NCI-H2081 treated with DMSO at 0.1 percent for 48 hours (cell line): ENCODE measurements around the gene ARHGAP24.

Experiments
- DNase-seq: peaks from one replicate; lab custom pipeline; 2025; lab: John Stamatoyannopoulos, UW

Gene ARHGAP24

DNA sequence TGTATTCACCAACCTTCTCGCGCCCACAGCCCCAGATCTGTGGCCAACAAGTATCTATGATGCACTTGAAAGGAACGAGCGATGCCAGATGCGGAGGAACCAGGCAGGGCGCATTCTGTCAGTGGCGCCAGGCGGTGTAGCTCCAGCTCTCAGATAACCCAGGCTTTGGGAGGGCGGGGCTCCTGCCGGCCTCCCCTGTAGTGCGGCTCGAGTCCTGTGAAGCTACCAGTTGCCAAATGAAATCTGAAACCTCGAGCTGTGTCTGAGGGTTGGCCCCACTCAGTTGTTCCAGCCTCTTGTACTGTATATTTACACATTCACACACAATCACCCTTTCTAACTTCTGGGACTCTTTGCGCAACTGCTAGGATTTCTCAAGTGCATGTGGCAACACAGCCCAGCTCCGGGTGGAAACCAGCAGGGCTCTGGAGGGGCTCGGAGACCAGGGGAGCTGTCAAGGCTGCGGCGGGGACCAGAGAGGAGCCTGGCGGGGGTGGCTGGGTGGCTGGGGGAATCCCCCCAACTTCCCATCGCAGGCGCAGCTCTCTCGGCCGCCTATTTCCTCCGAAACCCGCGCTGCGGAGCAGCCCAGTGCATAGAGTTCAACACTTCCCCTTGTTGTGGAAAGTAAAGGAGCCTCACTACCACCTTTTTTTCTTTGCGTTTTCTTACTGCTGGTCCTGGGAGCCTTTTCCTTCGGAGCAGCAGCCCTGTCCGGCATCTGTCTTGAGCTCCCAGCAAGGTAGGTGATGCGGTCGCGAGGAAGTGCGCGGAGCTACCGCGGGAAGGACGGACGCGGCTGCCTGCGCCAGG is at the start of gene ARHGAP24:
TSS of gene ARHGAP24 (plus strand) at position 333 of the 813 bp plus-strand sequence.
- no peak for DNase-seq

DNA sequence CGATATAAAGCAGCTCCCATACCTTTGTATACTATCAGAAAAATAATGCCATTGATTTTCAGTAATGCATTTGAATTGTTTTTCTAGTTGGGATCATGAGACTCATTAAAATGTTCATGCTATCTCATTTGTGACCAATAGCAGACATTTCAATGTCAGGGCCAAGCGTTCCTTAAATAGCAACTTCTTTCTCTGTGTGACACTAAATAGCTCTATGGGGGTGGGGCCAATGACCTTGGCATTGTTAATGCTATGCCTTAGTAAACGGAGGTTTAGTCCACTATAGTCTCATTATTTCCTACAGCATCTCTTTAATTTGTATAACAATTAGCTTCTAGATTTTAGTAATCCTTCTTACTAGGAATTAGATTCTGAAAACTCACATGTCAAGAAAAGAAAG is 48.6 kb upstream of the ARHGAP24 start:
- DNase-seq = no peak

DNA sequence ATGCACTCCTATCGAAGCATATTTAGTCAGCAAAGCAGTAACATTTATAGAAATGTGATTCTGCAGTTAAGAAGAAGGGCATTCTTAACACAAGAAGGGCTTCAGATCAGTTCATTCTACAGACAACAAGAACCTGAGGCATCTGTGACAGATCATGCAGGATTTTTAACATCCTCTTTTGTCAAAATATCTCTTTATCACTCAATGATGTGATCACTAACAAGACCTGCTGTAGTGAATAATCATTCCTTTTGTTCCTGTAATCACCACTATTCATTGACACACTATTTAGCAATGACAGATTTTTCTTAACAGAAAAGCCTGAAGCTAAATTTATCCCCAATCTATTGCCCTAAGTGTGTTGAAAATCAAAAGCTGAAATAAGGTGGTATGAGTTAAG is 47.8 kb upstream of the ARHGAP24 start:
- no peak for DNase-seq

DNA sequence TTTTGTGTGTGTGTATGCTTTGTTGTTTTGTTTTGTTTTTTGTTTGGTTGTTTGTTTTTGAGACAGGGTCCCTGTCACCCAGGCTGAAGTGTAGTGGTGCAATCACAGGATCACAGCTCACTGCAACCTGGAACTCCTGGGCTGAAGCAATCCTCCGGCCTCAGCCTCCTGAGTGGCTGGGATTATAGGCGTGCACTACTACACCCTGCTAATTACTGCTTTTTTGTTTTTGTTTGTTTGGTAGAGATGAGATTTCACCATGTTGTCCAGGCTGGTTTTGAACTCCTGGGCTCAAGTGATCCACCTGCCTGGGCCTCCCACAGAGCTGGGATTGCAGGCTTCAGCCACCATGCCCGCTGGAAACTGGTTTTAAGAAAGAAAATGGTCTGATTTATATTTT is 44.7 kb upstream of the ARHGAP24 start:
- no peak for DNase-seq

DNA sequence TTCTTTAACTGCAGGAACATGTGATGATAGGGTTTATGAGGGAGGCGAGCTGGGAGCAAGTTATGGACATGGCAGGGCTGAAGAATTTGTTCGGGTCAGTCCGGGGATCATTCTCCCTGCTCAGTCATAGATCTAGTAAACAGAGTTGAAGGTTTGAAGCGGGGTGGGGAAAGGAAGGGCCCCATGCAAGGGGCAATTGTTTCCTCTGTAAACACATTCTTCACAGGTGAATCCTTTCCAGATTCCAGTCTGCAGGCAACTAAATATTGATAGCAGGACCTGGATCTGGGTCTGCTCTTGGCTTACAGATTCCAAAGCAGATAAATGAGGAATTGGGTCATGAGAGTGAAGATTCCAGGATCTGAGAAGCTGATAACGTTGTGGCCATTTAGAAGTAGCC is 44.3 kb upstream of the ARHGAP24 start:
- DNase-seq = no peak

DNA sequence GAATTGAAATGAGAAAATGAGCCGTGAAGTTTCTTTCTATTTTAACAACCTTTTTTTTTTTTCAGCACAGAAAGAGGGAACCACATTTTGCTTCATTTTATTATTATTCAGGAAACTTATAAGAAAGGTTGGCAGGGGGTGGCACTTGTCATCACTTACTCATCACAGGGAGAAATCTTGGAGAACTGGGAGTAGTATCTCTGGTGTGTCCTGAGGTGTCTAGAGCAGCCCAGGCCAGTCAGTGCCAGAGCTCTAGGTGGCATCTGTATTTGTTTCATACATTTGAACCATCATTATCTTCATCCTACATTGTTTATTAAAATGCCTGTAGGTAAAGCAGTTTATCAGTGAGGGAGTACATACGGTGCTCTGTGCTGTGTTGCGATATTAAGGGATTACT is 43.8 kb upstream of the ARHGAP24 start:
- DNase-seq = no peak

DNA sequence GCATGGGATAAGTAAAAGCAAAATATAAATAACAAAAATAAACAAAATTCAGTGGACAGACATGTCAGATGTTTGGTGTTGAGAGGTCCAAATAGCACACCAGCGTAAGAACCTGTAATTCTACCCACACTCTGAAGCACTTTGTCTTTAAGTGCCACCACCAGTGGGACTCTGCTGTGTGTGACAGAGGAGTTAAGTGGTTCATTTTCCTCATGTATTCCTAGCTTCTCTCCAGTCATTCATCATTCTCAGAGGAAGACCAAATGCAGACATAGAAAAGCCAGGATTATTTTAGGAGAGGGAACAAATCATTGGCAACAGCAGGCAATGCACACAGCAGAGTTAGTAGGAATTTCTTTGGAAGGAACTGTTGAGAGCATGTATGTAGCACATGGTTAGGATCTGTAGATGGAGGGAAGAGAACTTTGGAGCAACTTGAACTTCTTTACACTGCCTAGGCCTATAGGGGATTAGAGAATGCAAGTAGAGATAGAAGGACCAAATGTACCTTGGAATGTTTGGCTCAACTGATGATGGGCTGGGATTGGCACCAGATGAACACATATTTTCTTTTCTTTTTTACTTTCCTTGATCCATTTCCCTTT is 43.0 kb upstream of the ARHGAP24 start:
- no peak for DNase-seq

DNA sequence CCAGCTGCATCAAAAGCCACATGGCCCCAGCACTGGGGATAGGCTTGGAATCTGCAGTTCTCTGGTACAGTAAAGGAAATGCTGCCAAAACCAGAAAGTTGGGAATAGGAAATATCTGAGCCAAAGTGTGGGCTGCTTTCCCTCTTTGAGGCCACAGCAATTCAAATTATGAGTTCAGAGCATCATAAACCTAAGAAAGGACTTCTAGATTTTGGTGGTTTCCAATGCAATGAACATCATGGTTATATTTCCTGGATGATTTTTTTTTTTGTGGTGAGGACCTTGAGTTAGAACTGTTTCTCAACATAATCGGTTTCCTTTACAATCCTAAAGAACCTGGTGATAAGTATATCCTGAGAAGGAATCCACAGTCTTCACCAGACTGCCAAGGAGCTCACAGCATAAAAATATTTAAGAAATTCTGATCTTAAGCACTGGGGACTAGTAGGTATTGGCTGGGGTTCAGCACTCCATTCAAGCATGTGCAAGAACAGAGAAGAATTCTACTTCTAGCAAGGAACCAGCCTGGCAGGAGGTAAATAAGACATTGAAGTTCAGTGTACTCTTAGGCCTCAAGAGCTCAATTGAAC is 29.8 kb upstream of the ARHGAP24 start:
- DNase-seq = no peak

DNA sequence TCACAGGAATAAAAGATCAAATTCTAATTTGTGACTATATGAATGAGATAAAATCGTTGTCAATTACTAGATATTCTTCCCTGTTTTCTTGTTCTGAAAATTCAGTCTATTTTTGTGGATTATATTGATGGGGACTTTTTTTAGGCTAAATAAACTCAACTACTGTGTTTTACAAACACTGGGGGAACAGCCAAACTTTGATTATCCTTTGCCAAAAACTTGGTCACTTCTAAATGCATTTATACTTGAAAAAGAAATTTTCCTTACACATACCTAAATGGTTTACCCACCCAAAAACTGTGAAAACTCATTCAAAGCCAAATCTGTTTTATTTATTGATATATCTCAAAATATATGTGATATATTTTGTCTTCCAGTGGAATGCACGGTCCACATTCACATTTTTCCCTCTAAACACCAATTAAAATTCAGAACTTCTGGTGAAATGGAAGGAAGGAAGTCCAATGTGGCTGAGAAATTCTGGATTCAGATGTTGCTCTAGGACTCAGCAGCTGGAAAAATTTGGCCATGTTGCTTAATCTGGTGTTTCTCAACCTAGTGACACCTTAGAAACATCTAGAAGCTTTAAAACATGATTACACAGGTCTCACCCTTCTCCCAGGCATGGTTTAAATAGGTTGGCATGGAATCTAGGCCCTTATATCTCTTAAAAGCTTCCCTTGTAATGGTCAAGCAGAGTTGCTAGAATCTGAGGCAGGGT is 28.6 kb upstream of the ARHGAP24 start:
- no peak for DNase-seq

DNA sequence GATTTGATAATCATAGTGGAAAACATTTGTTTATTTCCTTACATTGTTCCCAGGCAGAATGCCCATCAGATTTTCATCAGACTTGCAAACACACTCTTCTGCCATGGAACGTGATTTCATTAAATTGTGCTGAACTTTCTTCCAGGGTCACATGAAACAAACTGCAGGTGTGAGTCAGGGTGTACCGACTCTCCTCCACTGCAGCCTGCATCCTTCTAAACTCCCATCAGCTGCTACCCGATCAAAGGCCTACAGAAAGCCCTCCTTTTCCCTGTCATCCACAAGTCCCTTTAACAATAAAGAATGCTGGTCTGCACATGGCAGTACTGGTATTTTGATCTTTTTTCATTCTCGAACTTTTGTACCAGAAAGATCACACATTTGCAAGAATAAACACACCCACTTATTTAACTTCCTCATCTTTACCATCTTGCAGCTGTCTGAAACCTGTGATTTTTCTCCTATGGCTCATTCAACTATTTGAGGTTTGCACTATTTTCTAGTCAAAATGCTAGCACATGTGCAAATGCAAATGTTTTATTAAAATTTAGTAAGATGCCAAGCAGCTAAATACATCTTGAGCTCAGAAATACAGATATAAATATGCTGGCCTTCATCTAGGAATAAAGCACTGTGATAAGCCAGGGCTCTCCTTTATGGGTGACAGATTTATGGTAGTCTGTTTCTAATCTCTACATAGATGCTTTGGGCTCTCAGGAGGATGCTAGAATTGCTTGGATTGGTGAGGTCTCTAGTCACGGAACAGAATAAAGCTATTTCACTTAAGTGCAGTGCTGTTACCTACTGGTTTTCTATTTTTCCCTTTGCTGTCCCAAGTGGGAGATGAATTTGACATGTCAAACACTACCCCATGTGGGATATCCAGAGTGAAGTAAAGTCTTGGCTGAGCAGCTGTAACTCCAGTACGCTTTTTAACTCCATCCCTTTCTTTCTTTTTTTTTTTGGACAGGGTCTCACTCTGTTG is 25.8 kb upstream of the ARHGAP24 start:
- DNase-seq = no peak

DNA sequence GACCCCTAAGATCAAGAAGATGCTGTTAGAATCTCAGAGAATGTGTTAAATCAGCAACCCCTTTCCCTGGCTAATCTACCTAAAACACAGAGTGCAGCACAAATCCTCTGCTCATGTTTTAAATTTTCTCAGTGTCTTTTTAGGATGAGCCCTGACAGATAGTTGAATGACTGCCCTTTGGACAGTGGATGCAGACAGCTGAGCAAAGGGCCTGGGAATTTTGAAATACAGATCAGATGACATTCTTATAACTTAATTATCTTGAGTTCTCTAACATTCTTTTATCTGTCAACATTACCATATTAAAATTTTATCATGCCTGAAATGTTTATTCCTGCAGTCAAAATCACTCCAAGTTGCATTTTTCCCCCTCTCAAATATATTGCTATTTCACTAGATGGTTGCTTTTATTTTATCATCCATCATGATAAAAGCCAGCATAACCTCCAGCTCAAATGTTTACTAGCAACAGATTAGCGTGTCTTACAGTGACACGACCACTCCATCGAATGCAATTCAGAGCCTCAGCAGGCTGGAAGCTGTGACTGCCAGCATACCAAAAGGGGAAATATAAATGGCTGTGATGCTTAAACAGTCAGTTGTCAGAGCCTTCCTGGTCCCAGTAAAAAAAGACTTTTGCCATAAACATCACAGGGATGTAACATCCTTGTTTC is 22.8 kb upstream of the ARHGAP24 start:
- no peak for DNase-seq

DNA sequence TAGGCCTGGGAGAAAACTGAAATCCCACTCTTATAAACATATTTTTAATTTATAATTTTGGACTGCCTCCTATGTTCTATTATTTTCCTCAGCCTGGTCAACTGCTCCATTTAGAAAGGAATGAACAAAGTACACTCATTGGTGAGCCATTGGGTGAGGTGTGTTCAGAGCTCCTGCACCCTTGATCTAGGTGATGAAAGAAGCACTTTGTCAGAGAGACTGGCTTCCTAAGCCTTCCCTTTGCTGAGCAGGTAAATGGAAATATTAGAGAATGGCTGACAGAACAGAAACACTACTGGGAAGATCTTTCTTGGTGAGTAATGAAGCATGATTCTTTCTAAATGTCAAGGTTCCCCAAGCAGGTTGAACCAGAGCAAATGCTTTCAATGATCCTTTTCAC is 19.0 kb upstream of the ARHGAP24 start:
- DNase-seq = no peak

DNA sequence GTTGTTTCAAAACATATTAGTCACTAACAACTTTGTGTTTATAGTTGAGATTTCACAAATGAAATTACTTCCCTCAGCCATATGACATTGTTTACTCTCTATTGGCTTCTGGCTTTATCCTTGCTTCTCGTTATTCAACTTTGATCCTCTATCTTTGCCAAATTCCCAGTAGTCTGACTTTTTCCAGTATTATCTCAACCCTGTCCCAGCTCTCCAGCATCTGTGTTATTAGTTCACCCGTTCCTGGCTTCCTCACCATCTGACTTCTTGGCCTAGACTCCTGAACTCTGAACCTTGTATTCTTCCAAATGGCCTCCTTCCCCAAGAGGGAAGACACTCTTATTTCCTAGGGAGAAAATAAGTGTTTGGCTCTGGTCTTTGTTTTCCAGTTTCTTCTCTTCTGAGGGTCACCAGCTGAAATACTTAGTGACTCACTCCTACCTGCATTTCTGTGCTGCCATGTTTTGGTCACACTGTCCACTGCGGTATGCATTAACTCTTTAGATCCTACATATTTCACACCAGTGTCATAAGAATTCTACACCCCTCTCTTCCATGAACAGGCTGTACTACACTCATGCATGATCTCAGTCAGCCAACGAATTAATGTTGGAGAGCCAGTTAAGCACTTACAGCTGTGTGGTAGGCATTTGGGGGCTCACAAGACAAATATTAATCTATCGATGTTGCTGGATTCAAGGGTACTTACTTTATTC is 17.0 kb upstream of the ARHGAP24 start:
- no peak for DNase-seq

DNA sequence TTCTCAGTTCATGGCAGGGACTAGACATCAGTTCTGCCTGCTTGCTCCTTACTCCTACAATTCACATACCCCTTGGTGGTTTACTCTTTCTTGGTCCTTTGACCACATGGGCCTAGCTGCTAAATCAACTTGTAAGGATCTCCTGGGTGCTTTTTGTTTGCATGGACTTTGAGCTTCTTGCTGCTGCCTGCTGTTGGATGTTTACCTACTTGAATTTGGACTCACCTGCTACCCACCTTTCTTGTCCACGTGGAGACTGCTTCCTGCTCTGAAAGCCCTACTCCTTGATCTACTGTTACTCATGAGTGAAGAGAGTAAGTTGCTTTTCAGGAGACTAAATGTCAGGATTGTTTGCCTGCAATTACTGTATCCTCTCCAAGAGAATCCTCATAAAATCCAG is 15.2 kb upstream of the ARHGAP24 start:
- DNase-seq = no peak

DNA sequence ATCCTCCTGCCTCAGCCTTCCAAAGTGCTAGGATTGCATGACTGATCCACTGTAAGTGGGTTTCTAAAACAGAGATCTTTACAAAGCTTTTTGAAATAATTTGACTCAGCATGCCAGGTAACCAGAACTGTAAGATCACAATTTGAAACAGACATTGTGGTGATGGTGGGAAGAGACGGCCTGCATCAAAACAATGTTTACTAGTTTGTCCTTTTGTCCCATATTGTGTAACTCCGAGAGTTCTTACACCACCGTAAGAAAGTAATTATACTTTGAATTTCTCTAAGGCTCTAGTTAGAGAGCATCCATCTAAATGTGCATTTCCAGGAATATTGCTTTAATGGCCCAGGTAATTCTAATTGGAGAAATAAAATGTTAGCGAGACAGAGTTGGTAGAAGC is 594 bp upstream of the ARHGAP24 start:
- no peak for DNase-seq

DNA sequence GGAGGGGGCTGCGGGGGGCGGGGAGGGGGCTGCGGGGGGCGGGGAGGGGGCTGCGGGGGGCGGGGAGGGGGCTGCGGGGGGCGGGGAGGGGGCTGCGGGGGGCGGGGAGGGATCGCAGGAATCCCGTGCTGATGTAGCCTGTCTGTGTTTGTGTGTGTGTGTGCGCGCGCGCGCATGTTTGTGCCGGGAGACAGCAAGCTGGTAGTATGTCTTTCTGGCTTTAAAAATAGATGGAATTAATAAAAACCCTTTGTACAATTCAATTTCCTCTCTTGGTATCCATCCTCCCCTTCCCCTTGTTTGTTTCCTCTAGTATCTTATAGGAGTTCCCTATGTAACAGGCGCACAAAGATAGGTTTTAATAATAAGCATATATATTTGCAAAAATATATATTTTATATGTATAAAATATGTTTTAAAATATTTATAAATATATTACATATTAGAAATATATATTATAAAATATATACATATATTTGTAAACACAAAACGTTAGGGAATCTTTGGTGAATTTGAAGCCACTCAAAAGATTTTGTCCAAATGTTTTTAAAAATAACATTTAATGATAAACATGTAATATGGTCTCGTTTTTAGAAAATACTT is 782 bp downstream of the ARHGAP24 start:
- DNase-seq = no peak

DNA sequence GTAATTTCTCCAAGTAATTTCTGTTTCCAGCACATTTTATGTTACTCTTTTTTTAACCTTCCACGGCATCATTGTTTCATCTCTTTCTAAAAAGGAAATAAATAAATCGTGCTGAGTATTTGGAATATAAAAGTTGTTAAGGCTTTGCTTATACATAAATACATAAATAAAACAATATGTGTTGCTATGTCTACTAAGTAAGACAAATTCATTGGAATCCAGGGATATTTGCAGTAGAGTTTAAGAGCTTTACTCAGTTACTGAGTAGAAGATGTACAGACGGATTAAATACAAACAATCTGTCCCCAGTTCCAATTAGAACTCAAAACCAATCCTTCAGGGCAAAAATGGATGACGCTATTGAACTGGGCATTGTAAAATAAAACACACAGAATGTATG is 1.4 kb downstream of the ARHGAP24 start:
- no peak for DNase-seq

DNA sequence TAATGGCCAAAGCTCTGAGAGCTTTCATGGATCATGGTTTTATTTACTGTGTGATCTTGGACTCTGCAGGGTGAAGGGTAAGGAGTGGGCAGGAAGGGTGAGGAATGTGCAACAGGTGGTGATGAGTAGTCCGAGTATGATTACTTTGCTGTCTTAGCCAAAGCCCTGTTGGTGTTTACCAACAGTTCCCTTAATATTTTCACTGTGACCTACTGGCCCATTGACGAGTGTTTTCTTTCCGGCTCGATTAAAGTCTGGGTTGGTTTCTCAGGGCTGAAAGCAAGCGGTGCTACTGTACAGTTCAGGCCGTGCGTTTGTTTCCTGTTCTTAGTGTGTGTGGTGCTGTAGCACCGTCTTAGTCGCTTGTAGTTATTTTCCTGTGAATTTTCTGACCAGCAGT is 2.6 kb downstream of the ARHGAP24 start:
- DNase-seq = no peak

DNA sequence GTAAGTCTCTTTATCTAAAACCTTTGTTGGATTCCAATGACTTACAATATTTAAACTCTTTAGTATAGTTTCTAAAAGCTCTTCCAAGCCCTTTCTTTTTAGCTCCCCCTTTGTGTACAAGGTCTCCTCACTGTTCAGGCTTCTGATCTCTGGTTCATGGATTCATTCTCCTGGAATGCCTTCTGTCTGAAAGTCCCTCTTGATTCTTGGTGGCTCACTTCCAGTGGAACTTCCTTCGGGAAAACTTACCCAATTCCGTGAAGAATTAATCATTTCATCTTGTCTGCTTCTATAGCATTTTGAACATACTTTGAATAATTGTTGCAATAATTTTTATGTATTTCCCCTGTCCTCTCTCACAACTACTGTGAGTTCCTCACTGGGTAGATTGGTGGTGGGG is 3.6 kb downstream of the ARHGAP24 start:
- DNase-seq = no peak
